Hematopoietic multipotent progenitor cell (in vitro differentiated cells): Measurements from ENCODE around the gene ZNF598. TPM values are rescaled to one million over a fixed set of nuclear protein-coding genes. Genes with fewer than 3 reads are reported as not detected.
A peak's percentile ranks its signal among the peaks of the same experiment; 100 is the strongest.

Source experiments
- DNase-seq, 3 donors: peaks; one replicate each; pipeline ENCODE4 v3.0.0-alpha.2; 2011 to 2015; ENCODE audit warnings: low read depth in 2 of 3, low spot score in 2 of 3
- total RNA-seq: library from RNA; depleted of rRNA; stranded (reverse); fragments of >200 nt; gene quantifications from one replicate; pipeline ENCODE4 v1.2.3, GENCODE V29; 2012

The ZNF598 gene
- total RNA-seq: 34.7 TPM

DNA sequence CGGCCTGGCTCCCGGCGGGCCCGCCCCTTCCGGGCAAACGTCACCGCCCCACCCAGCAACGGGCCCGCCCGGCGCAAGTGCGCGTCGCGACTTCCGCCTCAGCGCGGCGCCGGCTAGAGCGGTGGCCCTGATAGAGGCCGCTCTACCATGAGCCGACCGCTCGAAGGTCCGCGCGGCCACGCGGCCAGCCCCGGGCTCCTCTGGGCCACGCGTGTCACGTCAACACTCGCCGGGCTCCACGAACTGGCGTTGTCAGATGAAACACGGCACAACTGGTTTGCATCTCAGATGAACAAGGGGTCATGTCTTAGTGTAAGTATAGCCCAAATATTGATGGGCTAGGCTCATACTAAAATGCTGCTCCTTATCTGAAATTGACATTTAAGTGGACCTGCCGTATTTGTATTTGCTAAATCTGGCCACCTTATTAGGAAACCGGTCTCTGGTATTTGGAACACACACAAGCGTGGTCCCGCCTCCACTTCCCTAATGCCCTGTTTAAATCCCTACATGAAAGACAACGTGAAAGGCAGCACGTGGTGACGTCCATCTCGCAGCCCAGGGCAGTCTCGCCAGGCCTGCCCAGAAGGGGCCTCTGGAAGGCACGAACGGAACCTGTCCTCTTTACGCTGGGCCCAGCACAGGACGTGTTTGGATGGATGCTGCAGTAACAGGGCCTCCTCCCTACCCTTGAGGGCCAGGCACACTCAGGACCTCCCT is at the start of gene ZNF598:
ZNF598 (minus strand) TSS at position 31 of the 720 bp plus-strand sequence.
- DNase-seq: peak; percentile 69 to 87 (median 87)

DNA sequence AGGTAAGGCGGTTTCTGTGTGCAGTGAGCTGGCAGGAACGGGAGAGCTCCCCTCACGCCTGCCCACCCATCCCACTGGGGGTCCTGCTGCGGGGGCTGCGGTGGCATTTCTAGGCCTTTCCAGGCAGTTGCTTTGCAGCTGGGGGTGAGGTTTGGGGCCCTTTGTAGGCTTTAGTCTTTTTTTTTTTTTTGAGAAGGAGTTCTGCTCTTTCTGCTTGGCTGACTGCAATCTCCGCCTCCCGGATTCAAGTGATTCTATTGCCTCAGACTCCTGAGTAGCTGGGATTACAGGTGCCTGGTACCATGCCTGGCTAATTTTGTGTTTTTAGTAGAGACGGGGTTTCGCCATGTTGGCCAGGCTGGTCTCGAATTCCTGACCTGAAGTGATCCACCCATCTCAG is 49.3 kb upstream of the ZNF598 start:
- no peak for DNase-seq

DNA sequence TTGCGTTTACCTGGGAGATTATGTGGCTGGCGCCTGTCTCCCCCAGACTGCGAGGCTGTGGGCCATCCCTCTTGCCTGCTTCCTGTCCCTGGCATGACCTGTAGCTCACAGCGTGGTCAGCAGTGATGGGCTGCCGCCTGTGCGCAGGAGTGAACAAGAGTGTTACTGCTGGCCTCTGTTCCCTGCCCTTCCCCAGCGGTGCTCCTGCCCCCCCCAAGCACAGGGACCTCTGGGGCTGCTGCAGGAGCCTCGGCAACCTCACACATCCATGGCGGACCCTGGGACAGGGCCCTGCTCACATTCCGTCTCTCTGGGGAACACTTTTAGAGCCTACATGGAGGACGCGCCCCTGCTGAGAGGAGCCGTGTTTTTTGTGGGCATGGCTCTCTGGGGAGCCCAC is 48.8 kb upstream of the ZNF598 start:
- no peak for DNase-seq

DNA sequence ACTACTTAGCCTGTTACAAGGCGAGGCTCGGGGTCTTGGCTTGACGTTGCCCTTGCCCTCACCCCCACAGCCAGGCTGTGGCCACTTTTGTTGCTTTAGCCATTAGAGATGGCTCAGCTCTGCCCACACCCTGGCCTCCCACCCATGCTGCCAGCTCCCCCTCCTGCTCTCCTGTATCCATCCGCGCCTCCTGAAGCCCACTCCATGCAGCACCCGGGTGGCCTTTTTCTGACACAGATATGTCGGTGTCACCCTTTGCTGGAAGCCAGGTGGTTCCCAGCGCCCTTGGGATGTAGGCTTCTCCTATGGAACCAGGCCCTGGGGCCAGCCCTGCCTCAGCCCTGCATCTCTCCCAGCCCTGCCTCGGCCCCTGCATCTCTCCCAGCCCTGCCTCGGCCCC is 47.8 kb upstream of the ZNF598 start:
- no peak for DNase-seq

DNA sequence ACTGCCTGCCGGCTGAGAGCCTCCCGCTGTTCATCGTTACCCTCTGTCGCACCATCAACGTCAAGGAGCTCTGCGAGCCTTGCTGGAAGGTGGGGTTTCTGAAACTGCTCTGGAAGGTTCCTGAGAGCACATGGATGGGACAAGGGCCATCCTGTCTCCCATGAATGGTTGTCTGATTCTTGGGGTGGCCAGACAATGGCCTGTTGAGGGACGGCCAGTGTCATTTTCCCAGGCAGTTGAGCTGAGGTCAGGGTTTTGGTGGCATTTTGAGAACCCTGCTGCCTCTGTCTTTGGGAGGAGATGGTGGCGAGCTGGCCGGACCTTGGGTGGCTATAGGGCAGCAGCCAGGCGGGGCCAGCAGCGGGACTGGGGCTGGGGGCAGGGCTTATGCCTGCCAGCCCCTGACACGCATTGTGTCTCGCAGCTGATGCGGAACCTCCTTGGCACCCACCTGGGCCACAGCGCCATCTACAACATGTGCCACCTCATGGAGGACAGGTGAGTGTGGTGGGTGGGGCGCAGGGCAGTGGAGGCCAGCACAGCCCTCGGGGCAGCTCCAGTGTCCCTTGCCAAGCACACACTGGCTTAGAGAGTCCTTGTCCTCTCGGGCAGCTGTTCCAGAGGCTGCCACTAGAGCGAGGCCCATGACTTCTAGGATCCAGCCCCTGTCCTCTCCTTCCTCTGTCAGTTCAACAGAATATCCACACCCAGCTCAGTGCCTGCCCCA is 47.2 kb upstream of the ZNF598 start:
- DNase-seq: no peak

DNA sequence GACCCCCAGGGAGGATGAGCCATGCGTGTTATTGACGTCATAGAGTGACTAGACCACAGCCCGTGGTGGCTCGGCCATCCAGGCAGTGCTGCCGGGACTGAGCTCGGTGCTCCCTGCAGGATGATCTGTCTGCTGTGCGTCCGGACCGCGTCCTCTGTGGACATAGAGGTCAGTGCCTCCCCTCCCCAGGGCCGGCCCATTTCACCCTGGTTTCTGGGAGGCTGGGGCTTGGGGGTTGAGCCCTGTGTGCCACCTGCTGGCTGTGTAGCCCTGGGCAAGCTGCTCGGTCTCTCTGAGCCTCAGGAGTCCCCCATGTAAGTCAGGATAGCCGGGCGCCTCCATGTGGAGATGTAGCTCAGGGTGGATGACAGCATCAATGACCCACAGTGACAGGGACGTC is 46.5 kb upstream of the ZNF598 start:
- DNase-seq: no peak

DNA sequence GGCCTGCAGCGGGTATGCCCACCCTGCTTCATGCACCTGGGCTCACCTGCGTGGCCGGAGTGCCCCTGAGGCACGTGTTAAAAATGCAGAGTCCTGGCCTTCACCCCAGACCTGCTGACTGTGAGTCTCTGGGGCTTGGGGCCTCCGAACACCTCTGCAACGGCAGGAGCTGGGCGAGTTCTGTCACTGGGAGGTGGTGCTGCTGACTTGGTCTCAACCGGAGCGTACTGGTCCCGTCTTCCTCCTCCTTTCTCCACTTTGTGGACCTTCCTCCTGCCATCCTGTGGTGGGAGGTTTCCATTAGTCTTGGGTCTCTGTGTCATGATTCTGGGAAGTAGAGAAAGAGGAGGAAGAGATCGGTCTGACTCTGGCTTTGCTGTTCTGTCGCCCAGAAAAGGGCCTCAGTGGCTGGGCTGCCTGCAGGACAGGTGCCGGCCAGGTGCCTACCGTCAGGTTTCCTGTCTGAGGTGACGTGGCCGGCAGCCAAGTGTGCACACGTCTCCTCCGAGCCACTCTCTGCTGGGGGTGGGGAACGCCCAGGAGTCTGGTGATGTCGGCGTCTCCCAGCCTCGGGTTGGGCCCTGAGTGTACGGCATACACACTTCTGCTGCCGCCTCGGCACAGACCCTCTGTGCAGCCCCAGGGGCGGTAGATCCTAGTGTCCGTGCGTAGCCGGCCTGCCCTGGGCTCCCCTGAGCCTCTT is 45.1 kb upstream of the ZNF598 start:
- DNase-seq: no peak

DNA sequence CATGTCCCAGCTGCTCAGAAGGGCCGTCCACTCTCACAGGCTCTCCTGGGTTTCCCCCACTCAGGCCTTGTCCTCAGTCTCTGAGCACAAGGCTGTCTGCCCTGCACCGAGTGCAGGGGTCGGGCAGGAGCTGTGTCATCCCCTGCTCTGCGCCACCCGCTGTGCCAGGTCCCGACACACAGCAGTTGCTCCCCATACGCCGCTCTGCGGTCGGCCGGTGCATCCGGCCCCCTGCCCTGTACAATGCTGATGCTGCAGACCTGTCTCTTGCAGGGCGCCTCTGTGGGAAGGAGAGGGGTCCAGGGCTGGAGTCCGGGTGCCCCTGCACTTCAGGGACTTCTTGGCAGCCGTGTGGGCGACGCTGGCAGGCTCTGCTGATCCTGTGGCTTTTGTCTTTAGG is 44.3 kb upstream of the ZNF598 start:
- DNase-seq: no peak

DNA sequence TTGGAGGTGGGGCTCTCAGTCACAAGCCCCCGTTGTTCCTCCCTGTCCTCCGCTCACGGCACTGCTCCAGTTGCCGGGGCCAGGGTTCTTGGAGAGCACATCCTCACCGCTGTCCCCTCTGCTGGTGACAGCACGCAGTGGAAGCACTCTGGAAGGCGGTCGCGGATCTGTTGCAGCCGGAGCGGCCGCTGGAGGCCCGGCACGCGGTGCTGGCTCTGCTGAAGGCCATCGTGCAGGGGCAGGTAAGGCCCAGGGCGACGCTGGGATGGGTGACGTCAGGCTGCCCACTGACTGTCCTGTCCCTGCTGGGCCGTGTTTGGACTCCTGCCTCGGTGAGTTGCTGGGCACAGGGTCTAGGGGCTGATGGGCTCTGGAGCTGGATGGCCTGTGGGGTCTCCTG is 43.6 kb upstream of the ZNF598 start:
- DNase-seq: no peak

DNA sequence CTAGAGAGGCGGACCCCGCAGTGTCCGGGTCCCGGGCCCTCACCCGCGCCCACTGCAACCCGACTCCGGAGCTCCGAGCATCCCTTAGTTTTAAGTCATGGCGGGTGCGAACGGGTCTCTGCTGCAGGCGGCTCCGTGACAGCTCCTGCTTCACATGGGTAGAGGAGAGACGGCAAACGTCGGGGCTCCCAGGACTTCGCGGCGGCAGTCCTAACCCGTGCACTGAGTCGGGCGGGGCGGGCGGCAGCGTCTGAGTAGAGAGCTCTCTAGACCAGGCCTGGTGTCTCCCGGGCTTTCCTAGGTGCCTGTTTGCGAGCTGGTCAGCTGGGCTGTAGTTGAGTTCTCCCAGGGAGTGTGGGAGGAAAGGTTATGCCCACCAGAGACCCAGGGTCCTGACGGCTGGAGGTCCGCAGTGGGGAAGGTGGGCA is 38.5 kb upstream of the ZNF598 start:
- DNase-seq: no peak

DNA sequence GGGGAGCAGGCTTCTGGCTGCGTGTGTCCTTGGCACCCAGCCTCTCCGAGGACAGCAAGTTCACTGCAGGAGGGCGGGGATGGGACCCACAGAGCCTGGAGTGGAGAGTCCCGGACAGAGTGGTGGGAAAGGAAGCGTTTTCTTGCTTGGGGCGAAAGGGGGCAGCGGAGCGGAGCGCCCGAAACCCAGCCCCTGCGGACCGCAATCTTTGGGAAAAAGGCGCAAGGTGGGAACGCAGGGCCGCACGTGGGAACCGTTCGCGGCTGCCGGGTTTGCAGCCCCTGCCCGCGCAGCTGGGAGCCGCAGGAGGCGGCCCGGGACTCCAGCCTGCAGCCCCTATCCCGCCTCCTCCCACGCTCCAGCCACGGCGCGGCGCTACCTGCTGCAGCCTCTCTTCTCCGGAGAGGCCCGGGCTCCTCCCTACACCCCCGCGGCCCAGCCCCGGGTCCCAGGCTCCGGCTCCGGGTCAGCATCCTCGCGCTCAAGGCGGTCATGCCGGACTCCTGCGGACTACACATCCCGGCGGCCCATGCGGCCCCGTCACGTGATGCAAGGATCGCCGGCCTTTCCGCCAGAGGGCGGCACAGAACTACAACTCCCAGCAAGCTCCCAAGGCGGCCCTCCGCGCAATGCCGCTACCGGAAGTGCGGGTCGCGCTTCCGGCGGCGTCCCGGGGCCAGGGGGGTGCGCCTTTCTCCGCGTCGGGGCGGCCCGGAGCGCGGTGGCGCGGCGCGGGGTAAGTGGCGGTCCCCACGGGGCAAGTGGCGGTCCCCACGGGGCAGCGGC is 37.9 kb upstream of the ZNF598 start, which contains the start of the genes NTHL1 and TSC2:
NTHL1 (minus strand) TSS at position 505 of the 786 bp plus-strand sequence; CDS start at position 494, 11 bp downstream.
TSC2 (plus strand) TSS at position 656 of the 786 bp plus-strand sequence. CDS start 631 bp downstream, outside the sequence.
- peak; percentile 82 to 93 (median 93) for DNase-seq

DNA sequence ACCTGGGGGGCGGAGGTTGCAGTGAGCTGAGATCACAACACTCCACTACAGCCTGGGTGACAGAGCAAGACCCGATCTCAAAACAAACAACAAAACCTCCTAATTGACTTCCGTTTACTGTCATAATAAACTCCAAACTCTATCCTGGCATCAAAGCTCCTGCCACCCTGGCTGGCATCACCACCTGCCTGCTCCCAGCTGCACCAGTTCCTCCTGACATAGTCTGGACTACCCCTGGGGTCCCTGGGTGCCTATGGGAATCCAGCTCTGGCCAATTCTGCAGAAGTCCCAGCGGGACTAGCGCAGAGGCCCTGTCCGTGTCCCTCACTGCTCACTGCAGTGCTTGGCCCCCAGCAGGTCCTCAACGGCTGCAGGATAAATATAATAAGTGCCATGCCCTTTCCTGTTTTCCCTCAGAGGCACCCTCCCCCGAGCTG is 37.3 kb upstream of the ZNF598 start:
- DNase-seq: no peak

DNA sequence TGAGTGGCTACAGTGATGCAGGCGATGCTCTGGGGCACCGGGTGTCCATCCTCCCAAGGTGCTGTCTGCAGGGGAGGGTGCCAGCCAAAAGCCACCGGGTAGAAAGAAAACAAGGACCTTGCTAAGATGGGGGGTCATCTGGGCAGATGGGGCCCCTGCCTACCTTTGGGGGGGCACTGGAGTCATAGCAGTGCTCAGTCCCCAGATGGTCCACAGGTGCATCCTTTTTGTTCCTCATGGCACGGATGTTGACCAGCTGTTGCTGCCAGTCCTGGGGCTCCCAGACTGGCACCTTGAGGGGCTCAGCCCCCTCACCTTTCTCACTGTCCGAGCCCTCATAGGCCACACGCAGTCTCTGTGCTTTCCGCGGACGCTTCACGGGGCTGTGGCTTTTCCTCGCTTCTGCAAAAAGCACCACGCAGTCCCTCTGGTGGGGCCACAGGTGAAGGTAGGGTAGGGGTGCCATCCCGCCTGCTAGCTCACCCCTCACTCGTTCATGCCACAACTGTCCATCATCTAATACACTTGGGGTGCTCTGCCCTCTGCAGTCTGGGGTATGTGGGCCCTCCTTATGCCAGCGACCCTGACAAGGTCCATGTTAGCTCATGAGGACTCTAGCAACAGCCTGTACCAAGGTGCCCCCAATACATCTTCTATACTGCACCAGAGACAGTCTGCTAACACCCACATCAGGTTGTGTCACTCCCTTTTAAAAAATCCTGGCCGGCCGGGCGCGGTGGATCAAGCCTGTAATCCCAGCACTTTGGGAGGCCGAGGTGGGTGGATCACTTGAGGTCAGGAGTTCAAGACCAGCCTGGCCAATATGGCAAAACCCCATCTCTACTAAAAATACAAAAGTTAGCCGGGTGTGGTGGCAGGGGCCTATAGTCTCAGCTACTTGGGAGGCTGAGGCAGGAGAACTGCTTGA is 36.6 kb upstream of the ZNF598 start:
- no peak for DNase-seq

DNA sequence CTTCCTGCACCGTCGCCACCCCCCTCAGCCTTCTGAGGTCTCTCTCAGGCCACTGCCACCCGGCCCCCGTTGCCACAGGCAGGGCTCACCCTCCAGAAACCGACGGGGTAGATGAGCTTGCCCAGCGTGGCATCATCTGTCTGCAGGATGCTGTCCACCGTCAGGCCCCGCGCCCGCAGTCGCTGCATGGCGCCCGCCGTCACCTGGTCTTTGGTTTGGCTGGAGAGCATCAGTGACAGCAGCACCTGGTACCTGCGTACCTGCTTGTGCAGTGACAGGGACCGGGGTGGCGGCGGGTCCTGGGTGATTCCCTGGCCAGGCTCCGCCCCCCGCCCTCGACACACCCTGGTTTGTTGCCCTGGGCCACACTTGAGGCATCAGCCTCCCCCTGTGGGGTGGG is 34.9 kb upstream of the ZNF598 start:
- no peak for DNase-seq

DNA sequence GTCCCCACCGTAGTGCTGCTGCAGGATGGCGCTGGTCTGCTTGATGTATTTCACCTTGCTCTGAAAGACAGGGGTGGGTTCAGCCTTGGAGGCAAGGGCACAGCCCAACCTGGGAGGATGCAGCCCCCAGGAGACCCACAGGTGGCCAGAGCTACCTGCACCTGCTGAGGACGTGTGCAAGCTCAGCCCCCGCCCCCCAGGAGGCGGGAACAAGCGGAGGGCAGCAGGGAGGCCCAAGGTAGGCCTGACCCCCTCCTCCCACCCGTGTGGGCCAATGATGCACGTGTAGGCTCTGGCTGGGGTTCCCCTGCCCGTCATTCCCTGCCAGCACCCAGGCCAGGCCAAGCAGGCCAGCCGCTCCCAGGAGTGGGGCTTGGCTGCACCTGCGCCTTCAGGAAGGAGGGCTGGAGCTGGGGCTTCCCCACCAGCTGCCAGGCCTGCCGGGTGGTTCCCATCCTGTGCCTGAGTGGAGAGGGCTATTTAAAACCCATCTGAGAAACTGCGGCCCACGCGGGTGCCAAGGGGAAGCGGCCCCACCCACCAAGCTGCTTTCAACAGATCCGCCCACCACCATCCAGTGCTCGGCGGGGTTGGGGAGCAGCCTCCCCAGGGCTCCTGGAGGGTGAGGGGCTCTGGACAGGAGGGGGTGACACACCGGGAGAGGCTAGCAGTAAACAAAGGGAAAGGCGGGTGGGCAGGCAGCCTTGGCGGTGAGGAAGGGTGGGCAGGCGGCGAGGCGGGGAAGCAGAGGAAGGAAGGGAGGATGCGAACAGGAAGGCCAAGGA is 34.2 kb upstream of the ZNF598 start:
- DNase-seq: peak in 1 of 3 donors; percentile 29

DNA sequence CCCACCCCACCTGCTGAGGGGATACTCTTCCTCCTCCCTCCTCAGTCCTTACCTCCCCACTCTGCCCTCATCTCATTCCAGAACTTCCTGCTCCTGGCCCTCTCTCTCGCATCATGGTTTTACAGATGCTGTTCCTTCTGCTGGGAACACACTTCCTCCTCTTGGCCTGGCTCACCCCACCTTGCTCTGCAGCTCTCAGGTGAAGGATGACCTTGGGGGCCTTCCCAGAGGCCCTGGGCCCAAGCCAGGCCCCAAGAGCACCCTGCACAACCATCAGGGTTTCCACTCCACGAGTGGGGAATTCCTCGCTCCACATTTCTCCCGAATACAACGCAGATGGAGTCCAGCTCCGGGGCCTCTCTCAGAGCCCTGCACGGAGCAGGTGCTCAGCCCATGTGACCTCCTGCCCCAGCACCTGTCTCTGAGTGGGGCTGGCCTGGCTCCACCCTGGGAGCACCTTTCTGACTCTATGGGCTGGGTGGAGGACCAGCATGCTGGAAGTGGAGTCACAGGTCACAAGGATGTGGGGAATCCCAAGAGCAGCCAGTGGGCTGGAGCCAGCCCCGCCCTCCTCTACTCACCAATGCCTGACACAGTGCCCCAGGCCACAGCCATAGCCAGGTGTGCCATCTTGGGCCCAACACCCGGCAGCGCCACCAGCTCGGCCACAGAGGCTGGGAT is 33.5 kb upstream of the ZNF598 start:
- no peak for DNase-seq

DNA sequence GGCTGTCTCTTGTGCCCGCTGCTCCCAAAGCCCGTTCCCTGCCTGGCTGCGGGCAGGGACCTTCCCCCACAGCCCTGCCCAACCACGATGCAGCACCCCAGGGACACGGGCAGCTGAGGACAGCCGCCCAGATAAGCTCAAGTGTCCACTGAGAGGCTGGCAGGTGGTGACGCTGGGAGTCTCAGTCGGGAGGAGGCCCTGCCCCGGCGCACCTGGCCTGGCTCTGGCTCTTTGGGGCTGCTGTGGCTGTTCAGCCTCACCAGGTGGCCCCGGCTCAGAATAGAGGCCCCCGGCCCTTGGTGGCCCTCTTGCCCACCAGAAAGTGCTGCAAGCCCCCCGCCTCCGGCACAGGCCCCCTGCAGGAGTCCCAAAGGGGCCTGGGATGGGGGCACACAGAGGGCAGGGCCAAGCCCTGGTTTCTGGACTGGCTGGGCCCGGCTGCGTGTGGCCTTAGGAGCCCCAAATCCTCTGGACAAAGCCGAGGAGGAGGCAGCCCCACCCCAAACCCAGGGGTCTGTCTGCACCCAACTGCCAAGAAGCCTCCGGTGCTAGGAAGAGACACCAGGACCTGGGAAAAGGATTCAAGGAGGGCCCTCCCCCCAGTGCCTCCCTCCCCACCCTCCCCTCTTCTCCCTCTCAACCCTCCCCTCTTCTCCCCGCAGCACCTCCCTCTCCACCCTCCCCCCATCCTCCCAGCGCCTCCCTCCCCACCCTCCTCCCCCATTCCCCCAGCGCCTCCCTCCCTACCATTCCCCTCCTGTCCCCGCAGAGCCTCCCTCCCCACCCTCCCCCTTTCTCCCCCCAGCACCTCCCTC is 32.8 kb upstream of the ZNF598 start:
- no peak for DNase-seq
